NCI-H460 (cell line): ENCODE measurements around the gene P3H2. TPM values are rescaled to one million over a fixed set of nuclear protein-coding genes. Genes with fewer than 3 reads are reported as not detected.
"Not testable (repeated sequence)": the region's sequence is repeated elsewhere in the genome, so short reads cannot be mapped to it uniquely, and the experiment has no call there.

ENCODE experiments used
- DNase-seq: peaks from one replicate; pipeline ENCODE4 v3.0.0-alpha.2; 2016; ENCODE audit warnings: low read depth; ENCODE audit errors: extremely low read depth
- total RNA-seq: library from RNA; depleted of rRNA; stranded (reverse); fragments of >200 nt; shearing (Covaris generic); gene quantifications from 2 replicates; pipeline ENCODE4 v1.2.3, GENCODE V29; 2014

Gene P3H2
- total RNA-seq, 1 experiment from 2014 or later = 320 TPM

GRCh38 chr3:189990826-189991225, 129.9 kb downstream of the P3H2 start:
- DNase-seq = no peak

- no peak for DNase-seq
Measured at GRCh38 chr3:189988854-189989253, 131.8 kb downstream of the P3H2 start.

- no peak for DNase-seq
Measured at GRCh38 chr3:189988322-189988721, 132.4 kb downstream of the P3H2 start.

GRCh38 chr3:189985948-189986347, 134.7 kb downstream of the P3H2 start:
- no peak for DNase-seq

- DNase-seq = no peak
Measured at GRCh38 chr3:189983612-189984011, 137.1 kb downstream of the P3H2 start.

- DNase-seq = no peak
Measured at GRCh38 chr3:189982321-189982945, 138.3 kb downstream of the P3H2 start.

- DNase-seq = no peak
Measured at GRCh38 chr3:189981668-189982067, 139.0 kb downstream of the P3H2 start.

- no peak for DNase-seq
Measured at GRCh38 chr3:189978753-189979152, 141.9 kb downstream of the P3H2 start.

- DNase-seq = no peak
Measured at GRCh38 chr3:189977174-189977573, 143.5 kb downstream of the P3H2 start.

GRCh38 chr3:189975391-189975990, 145.2 kb downstream of the P3H2 start:
- DNase-seq = no peak

GRCh38 chr3:189974359-189974758, 146.3 kb downstream of the P3H2 start:
- DNase-seq = no peak

- peak; percentile 61 for DNase-seq
Measured at GRCh38 chr3:189967254-189967865, 153.3 kb downstream of the P3H2 start.

GRCh38 chr3:189966843-189967242, 153.9 kb downstream of the P3H2 start:
- no peak for DNase-seq

GRCh38 chr3:189964623-189965332, 155.9 kb downstream of the P3H2 start:
- no peak for DNase-seq

- DNase-seq = no peak
Measured at GRCh38 chr3:189962466-189962865, 158.2 kb downstream of the P3H2 start.

- DNase-seq = peak; percentile 81
Measured at GRCh38 chr3:189961522-189962161, 159.1 kb downstream of the P3H2 start.

- not testable (repeated sequence) for DNase-seq
Measured at GRCh38 chr3:189961086-189961485, 159.6 kb downstream of the P3H2 start.

GRCh38 chr3:189954733-189955665, 165.7 kb downstream of the P3H2 start:
- peak; percentile 62 for DNase-seq

GRCh38 chr3:189953551-189953950, 167.1 kb downstream of the P3H2 start:
- peak; percentile 95 for DNase-seq

GRCh38 chr3:189952272-189952671, 168.4 kb downstream of the P3H2 start:
- no peak for DNase-seq
